ENCODE data around the gene HOPX. TPM values are rescaled to one million over a fixed set of nuclear protein-coding genes. Genes with fewer than 3 reads are reported as not detected.

HOPX gene
- total RNA-seq, 6 donors from 2014 or later, result 235 to 1,594 (median 506) TPM

- DNase-seq, result no peak
- TF ChIP-seq POLR2AphosphoS5 (IDR thresholded peaks at IDR 0.05), result no peak
- no peak for ATAC-seq (ENCODE audit: low FRiP score in 2 of 2)
- WGBS, 2 donors, result 67 to 84% methylated on average over 1 of the region's 1 CpG
- no peaks in the 10 kb centered on the region for H3K36me3 ChIP-seq
- H3K27ac ChIP-seq, result no peak overlapping the region
- peaks cover 0 to 13% (median 0%) of the 10 kb centered on the region in 4 donors for H3K4me1 ChIP-seq
- H3K9me3 ChIP-seq, result no peaks in the 10 kb centered on the region
- H3K27me3 ChIP-seq, result no peaks in the 10 kb centered on the region
- H3K4me3 ChIP-seq, result no peak overlapping the region
Measured at GRCh38 chr4:56690393-56690792, 9.3 kb upstream of the HOPX start.

GRCh38 chr4:56689201-56689969 is 8.3 kb upstream of the HOPX start:
- ATAC-seq (ENCODE audit: low FRiP score in 2 of 2) (no peak), DNase-seq (no peak)
- TF ChIP-seq POLR2A (IDR thresholded peaks at IDR 0.05), result no peak
- no peak for TF ChIP-seq EP300 (IDR thresholded peaks at IDR 0.05)
- TF ChIP-seq POLR2AphosphoS5 (IDR thresholded peaks at IDR 0.05), result no peak
- TF ChIP-seq CTCF (IDR thresholded peaks at IDR 0.05), result no peak
- no peaks in the 10 kb centered on the region for H3K9me3 ChIP-seq
- no peaks in the 10 kb centered on the region for H3K27me3 ChIP-seq
- H3K27ac ChIP-seq, result no peak overlapping the region
- H3K36me3 ChIP-seq, result no peaks in the 10 kb centered on the region
- WGBS, 2 donors, result 71 to 81% methylated on average over 2 of the region's 2 CpGs
- no peak overlapping the region for H3K4me3 ChIP-seq
- peaks cover 0 to 13% (median 0%) of the 10 kb centered on the region in 4 donors for H3K4me1 ChIP-seq

- H3K36me3 ChIP-seq, result no peaks in the 10 kb centered on the region
Measured at GRCh38 chr4:56688094-56688647, 7.1 kb upstream of the HOPX start.

GRCh38 chr4:56686537-56687231 is 5.6 kb upstream of the HOPX start:
- TF ChIP-seq EP300 (IDR thresholded peaks at IDR 0.05) (no peak), POLR2A (IDR thresholded peaks at IDR 0.05) (no peak), CTCF (IDR thresholded peaks at IDR 0.05) (no peak), POLR2AphosphoS5 (IDR thresholded peaks at IDR 0.05) (no peak)
- Histone ChIP-seq H3K27ac (no peak overlapping the region), H3K4me1 (peaks cover 0 to 14% (median 2%) of the 10 kb centered on the region in 4 donors), H3K4me3 (no peak overlapping the region), H3K9me3 (no peaks in the 10 kb centered on the region), H3K27me3 (no peaks in the 10 kb centered on the region), H3K36me3 (no peaks in the 10 kb centered on the region)
- no peak for ATAC-seq (ENCODE audit: low FRiP score in 2 of 2)
- 62 to 87% methylated on average over 1 to 3 of the region's 3 CpGs for WGBS, 2 donors
- DNase-seq, result no peak

More at GRCh38 chr4:56688094-56688647, 7.1 kb upstream of the HOPX start:
- DNase-seq (no peak), ATAC-seq (ENCODE audit: low FRiP score in 2 of 2) (no peak)
- 89 to 91% methylated on average over 2 of the region's 2 CpGs for WGBS, 2 donors
- Histone ChIP-seq H3K27ac (no peak overlapping the region), H3K4me1 (peaks cover 0 to 13% (median 0%) of the 10 kb centered on the region in 4 donors), H3K9me3 (no peaks in the 10 kb centered on the region), H3K27me3 (no peaks in the 10 kb centered on the region), H3K4me3 (no peak overlapping the region)
- TF ChIP-seq EP300 (IDR thresholded peaks at IDR 0.05), result no peak

GRCh38 chr4:56684320-56685050 is 3.4 kb upstream of the HOPX start:
- DNase-seq, result no peak
- H3K4me3 ChIP-seq, result no peak overlapping the region
- no peaks in the 10 kb centered on the region for H3K9me3 ChIP-seq
- no peak for ATAC-seq (ENCODE audit: low FRiP score in 2 of 2)
- H3K27ac ChIP-seq, result no peak overlapping the region
- H3K36me3 ChIP-seq, result no peaks in the 10 kb centered on the region
- H3K27me3 ChIP-seq, result no peaks in the 10 kb centered on the region
- TF ChIP-seq POLR2A (IDR thresholded peaks at IDR 0.05) (no peak), EP300 (IDR thresholded peaks at IDR 0.05) (no peak), CTCF (IDR thresholded peaks at IDR 0.05) (no peak), POLR2AphosphoS5 (IDR thresholded peaks at IDR 0.05) (no peak)
- 73 to 77% methylated on average over 4 of the region's 4 CpGs for WGBS, 2 donors
- peaks cover 0 to 14% (median 2%) of the 10 kb centered on the region in 4 donors for H3K4me1 ChIP-seq
